ENCODE data around the gene SLC25A24.

- TF ChIP-seq POLR2A (IDR thresholded peaks at IDR 0.05) = no peak
- no peak for TF ChIP-seq CTCF (IDR thresholded peaks at IDR 0.05)
Measured at GRCh38 chr1:108106775-108107174, 93.4 kb downstream of the SLC25A24 start.

All from uterus (tissue), 2 donors.